Mesenchymal stem cell (in vitro differentiated cells and primary cell): Measurements from ENCODE around the gene WIPF2.

Source experiments
- DNase-seq: peaks from one replicate; pipeline ENCODE4 v3.0.0-alpha.2; 2013
- H2AFZ ChIP-seq: one replicate; pipeline ENCODE4 v1.6.1; 2013; ENCODE audit warnings: low read depth, mild to moderate bottlenecking, control low read depth, inconsistent platforms, low read length, moderate library complexity
- H2AK5ac ChIP-seq: 2 replicates; pipeline ENCODE4 v1.6.1; 2013; ENCODE audit warnings: low read length, moderate library complexity, mild to moderate bottlenecking, inconsistent platforms; ENCODE audit not compliant: severe bottlenecking
- H2BK120ac ChIP-seq: one replicate; pipeline ENCODE4 v1.6.1; 2013; ENCODE audit warnings: low read depth, mild to moderate bottlenecking, inconsistent platforms, low read length, moderate library complexity
- H2BK12ac ChIP-seq, 2 experiments: one replicate each; pipeline ENCODE4 v1.6.1; 2013; ENCODE audit warnings: inconsistent platforms in 2 of 2, low read length in 2 of 2, mild to moderate bottlenecking in 2 of 2, moderate library complexity in 2 of 2, control low read depth in 1 of 2
- H2BK15ac ChIP-seq: one replicate; pipeline ENCODE4 v1.6.1; 2013; ENCODE audit warnings: mild to moderate bottlenecking, low read depth, inconsistent platforms; ENCODE audit not compliant: poor library complexity, severe bottlenecking
- H2BK5ac ChIP-seq: 2 replicates; pipeline ENCODE4 v1.6.1; 2013; ENCODE audit warnings: low read depth, mild to moderate bottlenecking, low read length, control low read depth, inconsistent platforms; ENCODE audit not compliant: poor library complexity, severe bottlenecking
- H3K14ac ChIP-seq, 2 experiments: one replicate each; pipeline ENCODE4 v1.6.1; 2013; ENCODE audit warnings: inconsistent platforms in 2 of 2, low read length in 2 of 2, control low read depth in 1 of 2, mild to moderate bottlenecking in 1 of 2, moderate library complexity in 1 of 2
- H3K18ac ChIP-seq, 2 experiments: one replicate each; pipeline ENCODE4 v1.6.1; 2013; ENCODE audit warnings: inconsistent platforms in 2 of 2, low read length in 2 of 2, control low read depth in 1 of 2, low read depth in 1 of 2, mild to moderate bottlenecking in 1 of 2
- H3K23ac ChIP-seq, 2 experiments: one replicate each; pipeline ENCODE4 v1.6.1; 2013; ENCODE audit warnings: inconsistent platforms in 2 of 2, low read length in 2 of 2, mild to moderate bottlenecking in 2 of 2, moderate library complexity in 2 of 2, control low read depth in 1 of 2
- H3K27ac ChIP-seq: 2 replicates; pipeline ENCODE4 v1.5.1; 2013; ENCODE audit warnings: mild to moderate bottlenecking, moderate library complexity, low read length, control low read depth, inconsistent platforms; ENCODE audit not compliant: poor library complexity, severe bottlenecking
- H3K27me3 ChIP-seq, 2 experiments: 2 replicates each; pipeline versions ENCODE4 v1.6.1 to v1.7.0; 2013; ENCODE audit warnings: low read length in 2 of 2, mild to moderate bottlenecking in 2 of 2, moderate library complexity in 2 of 2, control low read depth in 1 of 2, inconsistent platforms in 1 of 2; ENCODE audit not compliant: control insufficient read depth in 1 of 2, insufficient read depth in 1 of 2
- H3K36me3 ChIP-seq, 2 experiments: 2 replicates each; pipeline versions ENCODE4 v1.6.1 to v1.7.0; 2013; ENCODE audit warnings: low read length in 2 of 2, control low read depth in 1 of 2, inconsistent platforms in 1 of 2, low read depth in 1 of 2, mild to moderate bottlenecking in 1 of 2; ENCODE audit not compliant: insufficient read depth in 2 of 2, control insufficient read depth in 1 of 2
- H3K4ac ChIP-seq, 2 experiments: one replicate each; pipeline ENCODE4 v1.6.1; 2013; ENCODE audit warnings: inconsistent platforms in 2 of 2, low read length in 2 of 2, mild to moderate bottlenecking in 2 of 2, moderate library complexity in 2 of 2, control low read depth in 1 of 2, low read depth in 1 of 2
- H3K4me1 ChIP-seq: 2 replicates; pipeline ENCODE4 v1.6.1; 2013; ENCODE audit warnings: low read depth, low read length, control low read depth; ENCODE audit not compliant: control insufficient read depth, insufficient read depth
- H3K4me2 ChIP-seq: 2 replicates; pipeline ENCODE4 v1.6.1; 2013; ENCODE audit warnings: low read length, mild to moderate bottlenecking, inconsistent platforms; ENCODE audit not compliant: poor library complexity, severe bottlenecking
- H3K4me3 ChIP-seq, 2 experiments: 2 replicates each; pipeline versions ENCODE4 v1.5.1 to v1.7.0; 2013; ENCODE audit warnings: low read length in 2 of 2, mild to moderate bottlenecking in 2 of 2, control low read depth in 1 of 2, low read depth in 1 of 2; ENCODE audit not compliant: insufficient read depth in 1 of 2
- H3K79me1 ChIP-seq: replicated peaks from 2 replicates; pipeline ENCODE4 v1.6.1; 2013; ENCODE audit warnings: mild to moderate bottlenecking, control low read depth, low read length, inconsistent platforms; ENCODE audit not compliant: poor library complexity, severe bottlenecking
- H3K9ac ChIP-seq: 2 replicates; pipeline ENCODE4 v1.7.0; 2013; ENCODE audit warnings: mild to moderate bottlenecking, low read length, moderate library complexity
- H3K9me3 ChIP-seq: 2 replicates; pipeline ENCODE4 v1.7.0; 2013; ENCODE audit warnings: mild to moderate bottlenecking, low read length; ENCODE audit not compliant: control insufficient read depth
- H4K8ac ChIP-seq: one replicate; pipeline ENCODE4 v1.6.1; 2013; ENCODE audit warnings: inconsistent platforms, mild to moderate bottlenecking, low read length, moderate library complexity
- H4K91ac ChIP-seq: one replicate; pipeline ENCODE4 v1.6.1; 2013; ENCODE audit warnings: mild to moderate bottlenecking, low read length, inconsistent platforms
- WGBS: methylation state at CpG from one replicate; pipeline ENCODE4 v1.1.7; 2013; ENCODE audit warnings: mixed read lengths; 5-methylcytosine and 5-hydroxymethylcytosine counted together

Gene WIPF2

DNA sequence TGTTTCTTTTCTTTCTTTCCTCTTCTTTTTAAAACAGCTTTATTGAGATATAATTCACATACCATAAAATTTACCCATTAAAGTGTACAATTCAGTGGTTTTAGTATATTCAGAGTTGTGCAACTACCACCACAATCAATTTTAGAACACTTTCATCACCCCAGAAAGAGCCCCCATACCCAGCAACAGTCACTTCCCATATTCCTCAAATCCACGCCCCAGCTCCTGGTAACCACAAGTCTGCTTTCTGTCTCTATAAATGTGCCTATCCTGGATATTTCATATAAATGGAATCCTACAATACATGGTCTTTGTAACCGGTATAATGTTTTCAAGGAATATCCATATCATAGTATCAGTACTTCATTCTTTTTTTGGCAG is 109.3 kb downstream of the WIPF2 start:
- no CpG with 5 or more reads among the region's 2 CpGs for WGBS
- peaks cover 9 to 30% of the 10 kb centered on the region in 2 experiments for H3K36me3 ChIP-seq
- H3K9me3 ChIP-seq, result no peaks in the 10 kb centered on the region

GRCh38 chr17:40329839-40330794 is 111.0 kb downstream of the WIPF2 start:
- Histone ChIP-seq H3K9me3 (no peaks in the 10 kb centered on the region), H3K27ac (no peak overlapping the region), H3K4me2 (no peak overlapping the region), H3K18ac (no peak overlapping the region), H4K91ac (no peak overlapping the region), H3K23ac (no peak overlapping the region), H3K27me3 (no peaks in the 10 kb centered on the region), H3K4me1 (peaks cover 59% of the 10 kb centered on the region), H3K4me3 (no peak overlapping the region), H3K36me3 (peaks cover 9 to 35% of the 10 kb centered on the region in 2 experiments), H4K8ac (peak overlapping the region; percentile 45), H2BK15ac (no peak overlapping the region), H3K4ac (no peak overlapping the region), H2AFZ (no peak overlapping the region), H3K9ac (peak overlapping the region; percentile 17), H2BK12ac (no peak overlapping the region), H3K79me1 (peaks cover 36% of the 10 kb centered on the region), H3K14ac (peak overlapping the region in 1 of 2 experiments; percentile 53), H2AK5ac (peak overlapping the region; percentile 37), H2BK5ac (no peak overlapping the region), H2BK120ac (no peak overlapping the region)
- no peak for DNase-seq
- WGBS, result 81% methylated on average over 10 of the region's 11 CpGs

More for the DNA sequence above, 109.3 kb downstream of the WIPF2 start:
- no peak overlapping the region for H2BK120ac ChIP-seq
- no peak for DNase-seq
- no peak overlapping the region for H3K23ac ChIP-seq
- no peak overlapping the region for H2BK12ac ChIP-seq
- H2BK15ac ChIP-seq, result no peak overlapping the region
- peaks cover 31% of the 10 kb centered on the region for H3K79me1 ChIP-seq
- no peak overlapping the region for H3K4me2 ChIP-seq
- H4K8ac ChIP-seq, result no peak overlapping the region
- H3K27me3 ChIP-seq, result no peaks in the 10 kb centered on the region
- no peak overlapping the region for H3K18ac ChIP-seq
- no peak overlapping the region for H2AFZ ChIP-seq
- H3K4me3 ChIP-seq, result no peak overlapping the region
- H3K14ac ChIP-seq, result no peak overlapping the region
- no peak overlapping the region for H2BK5ac ChIP-seq
- H2AK5ac ChIP-seq, result no peak overlapping the region
- H3K4ac ChIP-seq, result no peak overlapping the region
- H3K9ac ChIP-seq, result peak overlapping the region; percentile 53
- H3K27ac ChIP-seq, result no peak overlapping the region
- H3K4me1 ChIP-seq, result peaks cover 59% of the 10 kb centered on the region
- H4K91ac ChIP-seq, result no peak overlapping the region

DNA sequence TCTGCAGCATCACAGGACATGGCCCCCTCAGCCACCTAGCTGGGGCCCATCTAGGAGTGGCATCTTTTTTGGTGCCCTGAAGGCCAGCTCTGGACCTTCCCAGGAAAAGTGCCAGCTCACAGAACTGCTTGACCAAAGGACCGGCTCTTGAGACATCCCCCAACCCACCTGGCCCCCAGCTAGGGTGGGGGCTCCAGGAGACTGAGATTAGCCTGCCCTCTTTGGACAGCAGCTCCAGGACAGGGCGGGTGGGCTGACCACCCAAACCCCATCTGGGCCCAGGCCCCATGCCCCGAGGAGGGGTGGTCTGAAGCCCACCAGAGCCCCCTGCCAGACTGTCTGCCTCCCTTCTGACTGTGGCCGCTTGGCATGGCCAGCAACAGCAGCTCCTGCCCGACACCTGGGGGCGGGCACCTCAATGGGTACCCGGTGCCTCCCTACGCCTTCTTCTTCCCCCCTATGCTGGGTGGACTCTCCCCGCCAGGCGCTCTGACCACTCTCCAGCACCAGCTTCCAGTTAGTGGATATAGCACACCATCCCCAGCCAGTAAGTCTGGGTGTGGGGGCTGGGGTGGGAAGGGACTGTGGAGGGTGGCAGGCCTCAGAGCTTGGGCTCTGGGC is 111.9 kb downstream of the WIPF2 start:
- Histone ChIP-seq H3K4me1 (peaks cover 55% of the 10 kb centered on the region), H3K23ac (no peak overlapping the region), H3K18ac (no peak overlapping the region), H2BK15ac (no peak overlapping the region), H3K79me1 (peaks cover 31% of the 10 kb centered on the region), H3K14ac (no peak overlapping the region), H3K27me3 (no peaks in the 10 kb centered on the region), H3K36me3 (peaks cover 9 to 35% of the 10 kb centered on the region in 2 experiments), H3K27ac (no peak overlapping the region), H2BK12ac (no peak overlapping the region), H4K8ac (no peak overlapping the region), H3K9ac (peak overlapping the region; percentile 17), H4K91ac (no peak overlapping the region), H3K4me2 (no peak overlapping the region), H2BK5ac (no peak overlapping the region), H3K4me3 (no peak overlapping the region), H2BK120ac (no peak overlapping the region), H2AK5ac (no peak overlapping the region), H2AFZ (no peak overlapping the region), H3K4ac (no peak overlapping the region), H3K9me3 (no peaks in the 10 kb centered on the region)
- no peak for DNase-seq
- WGBS, result over 99% methylated on average over 8 of the region's 10 CpGs
